Panc1 (cell line): ENCODE results near the gene CIBAR2.

ENCODE experiments used
- CTCF ChIP-seq: fragments of 450-650 bp; IDR thresholded peaks from 2 replicates; pipeline ENCODE4 v1.5.1; 2017; ENCODE audit warnings: mild to moderate bottlenecking
- TCF7L2 ChIP-seq: IDR thresholded peaks from 2 replicates; pipeline ENCODE4 v1.6.1; 2011; ENCODE audit warnings: mild to moderate bottlenecking, low read depth, low read length, inconsistent platforms

- TF ChIP-seq TCF7L2 (no peak), CTCF (no peak)
These were observed 43.5 kb downstream of the CIBAR2 start for GRCh38 chr16:85068746-85069145.
